IMR-90 (cell line): Measurements from ENCODE around the gene LIMS1. TPM values are rescaled to one million over a fixed set of nuclear protein-coding genes. Genes with fewer than 3 reads are reported as not detected.

Experiments
- ATAC-seq: fragments of 200-7000 bp; cut with Tn5 transposase; 2 replicates; pipeline ENCODE4 v1.9.1; 2020; ENCODE audit warnings: low read depth, mild to moderate bottlenecking, moderate library complexity
- BruUV-seq: library from RNA; stranded (reverse); fragments of 400-500 nt; replicated peaks from 2 replicates; lab custom pipeline; 2021; lab: Mats Ljungman, UMichigan
- CTCF ChIA-PET: fragments of 300-600 bp; formaldehyde crosslinking; extraction: SDS; loops from one replicate; lab custom pipeline; 2021; ENCODE audit warnings: antibody characterized with exemption; lab: Yijun Ruan, JAX
- POLR2A ChIA-PET: fragments of 300-600 bp; sonication (Branson Sonifier 250); formaldehyde crosslinking; loops from one replicate; lab custom pipeline; 2022; ENCODE audit warnings: antibody characterized with exemption; ENCODE audit not compliant: unreplicated experiment; lab: Charles Lee
- DNase-seq: peaks from one replicate; pipeline ENCODE4 v3.0.0; 2013
- H2AFZ ChIP-seq: replicated peaks from 2 replicates; pipeline ENCODE3; 2013; ENCODE audit warnings: low read length, mild to moderate bottlenecking; ENCODE audit not compliant: poor library complexity
- H2AK5ac ChIP-seq: 2 replicates; pipeline ENCODE4 v1.6.1; 2013; ENCODE audit warnings: low read depth, low read length, inconsistent platforms
- H2AK9ac ChIP-seq: replicated peaks from 2 replicates; pipeline ENCODE3; 2013; ENCODE audit warnings: mild to moderate bottlenecking, low read depth, low read length, moderate library complexity; ENCODE audit not compliant: poor library complexity
- H2BK120ac ChIP-seq: 2 replicates; pipeline ENCODE4 v1.6.1; 2013; ENCODE audit warnings: low read depth, low read length, inconsistent platforms
- H2BK15ac ChIP-seq: 3 replicates; pipeline ENCODE4 v1.6.1; 2013; ENCODE audit warnings: low read depth, low read length, inconsistent platforms
- H2BK20ac ChIP-seq: 2 replicates; pipeline ENCODE4 v1.6.1; 2013; ENCODE audit warnings: low read depth, mild to moderate bottlenecking, inconsistent platforms, low read length, moderate library complexity
- H2BK5ac ChIP-seq: 2 replicates; pipeline ENCODE4 v1.6.1; 2013; ENCODE audit warnings: mild to moderate bottlenecking, low read depth, low read length, inconsistent platforms; ENCODE audit not compliant: poor library complexity, severe bottlenecking
- H3K14ac ChIP-seq: replicated peaks from 2 replicates; pipeline ENCODE4 v1.6.1; 2013; ENCODE audit warnings: low read depth, low read length, inconsistent platforms
- H3K18ac ChIP-seq: 2 replicates; pipeline ENCODE4 v1.6.1; 2013; ENCODE audit warnings: low read depth, low read length, control low read depth
- H3K23ac ChIP-seq: 2 replicates; pipeline ENCODE4 v1.6.1; 2013; ENCODE audit warnings: low read depth, low read length, inconsistent platforms
- H3K27ac ChIP-seq: 2 replicates; pipeline ENCODE4 v1.5.1; 2013; ENCODE audit warnings: mild to moderate bottlenecking, control low read depth, low read length; ENCODE audit not compliant: insufficient read depth
- H3K27me3 ChIP-seq: 2 replicates; pipeline ENCODE4 v1.6.1; 2013; ENCODE audit warnings: low read length; ENCODE audit not compliant: control insufficient read depth, insufficient read depth
- H3K36me3 ChIP-seq: 2 replicates; pipeline ENCODE4 v1.6.1; 2013; ENCODE audit warnings: low read length, mixed read lengths; ENCODE audit not compliant: control insufficient read depth, insufficient read depth
- H3K4ac ChIP-seq: 2 replicates; pipeline ENCODE4 v1.6.1; 2013; ENCODE audit warnings: low read depth, low read length, inconsistent platforms
- H3K4me1 ChIP-seq: 2 replicates; pipeline ENCODE4 v1.6.1; 2013; ENCODE audit warnings: low read length, mixed read lengths; ENCODE audit not compliant: control insufficient read depth, insufficient read depth
- H3K4me2 ChIP-seq: 2 replicates; pipeline ENCODE4 v1.6.1; 2013; ENCODE audit warnings: low read depth, mild to moderate bottlenecking, control low read depth, low read length, moderate library complexity
- H3K4me3 ChIP-seq: 2 replicates; pipeline ENCODE4 v1.5.1; 2013; ENCODE audit warnings: low read depth, mild to moderate bottlenecking, control low read depth, low read length, moderate library complexity; ENCODE audit not compliant: insufficient read depth
- H3K56ac ChIP-seq: 2 replicates; pipeline ENCODE4 v1.6.1; 2013; ENCODE audit warnings: low read length, inconsistent platforms; ENCODE audit not compliant: insufficient read depth; ENCODE audit errors: extremely low read depth
- H3K79me1 ChIP-seq, 2 experiments: 2 replicates each; pipeline ENCODE4 v1.6.1; 2013; ENCODE audit warnings: low read length in 2 of 2, inconsistent platforms in 1 of 2, low read depth in 1 of 2
- H3K9ac ChIP-seq: 2 replicates; pipeline ENCODE4 v1.6.1; 2013; ENCODE audit warnings: low read depth, low read length, control low read depth
- H3K9me1 ChIP-seq: 2 replicates; pipeline ENCODE4 v1.6.1; 2013; ENCODE audit warnings: low read length, inconsistent platforms; ENCODE audit not compliant: insufficient read depth
- H3K9me3 ChIP-seq: 2 replicates; pipeline ENCODE4 v1.6.1; 2013; ENCODE audit warnings: low read length; ENCODE audit not compliant: control insufficient read depth, insufficient read depth
- H4K20me1 ChIP-seq: 2 replicates; pipeline ENCODE4 v1.6.1; 2013; ENCODE audit warnings: low read length, inconsistent platforms; ENCODE audit not compliant: insufficient read depth
- H4K5ac ChIP-seq: 2 replicates; pipeline ENCODE4 v1.6.1; 2013; ENCODE audit warnings: mild to moderate bottlenecking, low read depth, low read length, control low read depth
- H4K8ac ChIP-seq, 2 experiments: 2 replicates each; pipeline ENCODE4 v1.6.1; 2013; ENCODE audit warnings: low read depth in 2 of 2, low read length in 2 of 2, control low read depth in 1 of 2, inconsistent platforms in 1 of 2
- H4K91ac ChIP-seq: 2 replicates; pipeline ENCODE4 v1.6.1; 2013; ENCODE audit warnings: low read depth, low read length, inconsistent platforms; ENCODE audit not compliant: insufficient read depth
- BHLHE40 ChIP-seq: fragments of 150-350 bp; IDR thresholded peaks from 2 replicates; pipeline ENCODE4 v1.6.1; 2016; ENCODE audit warnings: mild to moderate bottlenecking, low read depth, low read length
- MAFK ChIP-seq: IDR thresholded peaks from 2 replicates; pipeline ENCODE4 v1.6.1; 2012; ENCODE audit warnings: low read depth, low read length, improper control_type of control experiment
- POLR2A ChIP-seq: IDR thresholded peaks from 2 replicates; pipeline ENCODE4 v1.6.1; 2012; ENCODE audit warnings: mild to moderate bottlenecking, low read depth, low read length
- USF2 ChIP-seq: fragments of 150-350 bp; IDR thresholded peaks from 2 replicates; pipeline ENCODE4 v1.6.1; 2017; ENCODE audit warnings: mild to moderate bottlenecking, antibody characterized with exemption, low read length, low read depth
- WGBS, 2 experiments: methylation state at CpG; one replicate each; pipeline versions ENCODE4 v1.1.5 to v1.1.7; 2013; ENCODE audit warnings: missing lambda C conversion rate in 2 of 2; ENCODE audit not compliant: insufficient read length in 1 of 2; ENCODE audit errors: extremely low coverage in 2 of 2; 5-methylcytosine and 5-hydroxymethylcytosine counted together
- dilution Hi-C: fragments of 300-500 bp; cut with HindIII; formaldehyde crosslinking; loops from one replicate; pipeline ENCODE4 v1.14.3; 2018; ENCODE audit warnings: low sequenced_read_pairs; ENCODE audit not compliant: unreplicated experiment
- in situ Hi-C: fragments of 300-500 bp; cut with MboI; formaldehyde crosslinking; loops from 3 replicates; pipeline ENCODE4 v1.14.3; 2019; ENCODE audit warnings: low sequenced_read_pairs, inconsistent platforms, mixed read lengths
- intact Hi-C: fragments of 100-400 bp; cut with micrococcal nuclease; formaldehyde crosslinking; loops from 2 replicates; pipeline ENCODE4 v1.10.0; 2022
- polyA plus RNA-seq, 3 experiments: library from polyadenylated mRNA; depleted of rRNA; stranded (reverse); fragments of >200 nt; gene quantifications; 2 replicates each; pipeline ENCODE4 v1.2.3, GENCODE V29; 2012; ENCODE audit warnings: low replicate concordance in 1 of 3
- total RNA-seq: library from RNA; depleted of rRNA; stranded (reverse); fragments of >200 nt; gene quantifications from 2 replicates; pipeline ENCODE4 v1.2.3, GENCODE V29; 2012
- TF ChIP-seq, protein P1 (sequence below): conservative IDR thresholded peaks from 2 replicates; pipeline ENCODE4 v1.5.1; 2012; ENCODE audit warnings: mild to moderate bottlenecking, low read depth, low read length, improper control_type of control experiment

Gene LIMS1
- total and polyA plus RNA-seq, 2 of the 4 experiments (the other 2 are of a cell fraction) = 59.1 to 131 TPM

DNA sequence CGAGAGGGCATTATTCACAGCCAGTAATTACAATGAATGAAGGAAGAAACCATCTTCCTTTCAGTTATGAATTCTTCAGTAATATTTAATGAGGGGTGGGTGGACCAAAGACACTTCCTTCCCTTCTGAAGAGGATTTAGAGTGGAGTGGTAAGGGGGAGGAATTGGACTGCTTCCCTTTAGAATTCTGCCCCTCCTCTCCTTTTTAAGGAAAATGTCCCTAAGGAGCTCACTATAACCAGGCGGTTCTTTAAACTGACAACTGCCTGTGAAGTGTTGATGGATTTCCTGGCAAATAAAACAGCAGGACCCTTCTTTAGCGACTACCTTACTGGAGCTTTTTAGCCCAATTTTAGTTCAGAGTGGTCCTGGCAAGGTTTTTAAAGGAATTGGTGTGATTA lies 86.4 kb downstream of the LIMS1 start:
- dilution Hi-C loops = no loop called here
- Histone ChIP-seq H4K8ac (no peak overlapping the region), H3K36me3 (no peaks in the 10 kb centered on the region), H3K14ac (no peak overlapping the region), H2AK5ac (no peak overlapping the region; the same call in 1 of the 2 replicates), H3K4me1 (peaks cover 31% of the 10 kb centered on the region), H3K4me3 (no peak overlapping the region), H3K4me2 (no peak overlapping the region), H2BK5ac (no peak overlapping the region), H3K9me1 (peaks cover 22% of the 10 kb centered on the region), H4K5ac (no peak overlapping the region), H3K27me3 (no peaks in the 10 kb centered on the region), H2BK20ac (no peak overlapping the region), H3K56ac (no peak overlapping the region), H4K91ac (no peak overlapping the region), H4K20me1 (peaks cover 33% of the 10 kb centered on the region), H2AK9ac (no peak overlapping the region), H3K79me1 (peaks cover 23 to 74% of the 10 kb centered on the region in 2 experiments), H3K23ac (peak overlapping the region; percentile 10; the same call in 1 of the 2 replicates), H2AFZ (no peak overlapping the region), H3K9me3 (no peaks in the 10 kb centered on the region), H3K18ac (no peak overlapping the region), H3K27ac (no peak overlapping the region), H3K9ac (no peak overlapping the region), H2BK120ac (no peak overlapping the region), H2BK15ac (no peak overlapping the region), H3K4ac (no peak overlapping the region; the same call in 1 of the 2 replicates)
- in situ Hi-C loops = no loop called here
- CTCF ChIA-PET = interaction anchor here (1.0 kb wide), 1 partner anchor 16 kb away, joined by 4 read pairs; no protein-coding TSS in a partner anchor
- WGBS, 2 experiments = no CpG with 5 or more reads among the region's 3 CpGs
- POLR2A ChIA-PET = no interaction called here
- intact Hi-C loops = no loop called here
- ATAC-seq (no peak), DNase-seq (no peak)
- BruUV-seq = no TSS peak
- no peak for TF ChIP-seq BHLHE40
- no peak for TF ChIP-seq USF2
- no peak for TF ChIP-seq POLR2A
- TF ChIP-seq, protein P1, sequence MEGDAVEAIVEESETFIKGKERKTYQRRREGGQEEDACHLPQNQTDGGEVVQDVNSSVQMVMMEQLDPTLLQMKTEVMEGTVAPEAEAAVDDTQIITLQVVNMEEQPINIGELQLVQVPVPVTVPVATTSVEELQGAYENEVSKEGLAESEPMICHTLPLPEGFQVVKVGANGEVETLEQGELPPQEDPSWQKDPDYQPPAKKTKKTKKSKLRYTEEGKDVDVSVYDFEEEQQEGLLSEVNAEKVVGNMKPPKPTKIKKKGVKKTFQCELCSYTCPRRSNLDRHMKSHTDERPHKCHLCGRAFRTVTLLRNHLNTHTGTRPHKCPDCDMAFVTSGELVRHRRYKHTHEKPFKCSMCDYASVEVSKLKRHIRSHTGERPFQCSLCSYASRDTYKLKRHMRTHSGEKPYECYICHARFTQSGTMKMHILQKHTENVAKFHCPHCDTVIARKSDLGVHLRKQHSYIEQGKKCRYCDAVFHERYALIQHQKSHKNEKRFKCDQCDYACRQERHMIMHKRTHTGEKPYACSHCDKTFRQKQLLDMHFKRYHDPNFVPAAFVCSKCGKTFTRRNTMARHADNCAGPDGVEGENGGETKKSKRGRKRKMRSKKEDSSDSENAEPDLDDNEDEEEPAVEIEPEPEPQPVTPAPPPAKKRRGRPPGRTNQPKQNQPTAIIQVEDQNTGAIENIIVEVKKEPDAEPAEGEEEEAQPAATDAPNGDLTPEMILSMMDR = no peak
- no peak for TF ChIP-seq MAFK
